H1 (cell line): Measurements from ENCODE around the gene FAM83C. TPM values are rescaled to one million over a fixed set of nuclear protein-coding genes. Genes with fewer than 3 reads are reported as not detected.

Experiments used
- CTCF ChIA-PET: fragments of 300-600 bp; sonication (Branson Sonifier 250); formaldehyde crosslinking; loops from one replicate; lab custom pipeline; 2021; ENCODE audit not compliant: partially characterized antibody; lab: Charles Lee
- POLR2A ChIA-PET: fragments of 300-600 bp; sonication (Branson Sonifier 250); formaldehyde crosslinking; loops from one replicate; lab custom pipeline; 2021; ENCODE audit warnings: inconsistent platforms; ENCODE audit not compliant: partially characterized antibody; lab: Charles Lee
- DNase-seq, 2 experiments: peaks; one replicate each; pipeline versions ENCODE4 v3.0.0 to v3.0.0-alpha.2; 2010 to 2022; ENCODE audit warnings: low spot score in 2 of 2, low read depth in 1 of 2, mixed read lengths in 1 of 2
- FAIRE-seq: peaks from 2 replicates; lab custom pipeline; 2011; peaks lifted over from hg19 to GRCh38; lab: Jason Lieb, UNC
- H2AFZ ChIP-seq: 2 replicates; pipeline ENCODE4 v1.8.1; 2012; ENCODE audit warnings: low read length, inconsistent platforms
- H2AK5ac ChIP-seq: 2 replicates; pipeline ENCODE4 v1.6.1; 2013; ENCODE audit warnings: low read depth, low read length
- H2BK120ac ChIP-seq: replicated peaks from 2 replicates; pipeline ENCODE3; 2013; ENCODE audit warnings: low read depth, low read length, inconsistent platforms
- H2BK12ac ChIP-seq: 2 replicates; pipeline ENCODE4 v1.6.1; 2013; ENCODE audit warnings: low read depth, low read length
- H2BK15ac ChIP-seq: 2 replicates; pipeline ENCODE4 v1.6.1; 2013; ENCODE audit warnings: low read length
- H2BK20ac ChIP-seq: 2 replicates; pipeline ENCODE4 v1.6.1; 2013; ENCODE audit warnings: low read length
- H2BK5ac ChIP-seq: 2 replicates; pipeline ENCODE4 v1.6.1; 2013; ENCODE audit warnings: low read depth, low read length
- H3K14ac ChIP-seq: 2 replicates; pipeline ENCODE4 v1.6.1; 2013; ENCODE audit warnings: inconsistent platforms; ENCODE audit not compliant: insufficient read length
- H3K18ac ChIP-seq: 2 replicates; pipeline ENCODE4 v1.6.1; 2013; ENCODE audit warnings: low read length; ENCODE audit errors: extremely low read depth
- H3K23ac ChIP-seq: 2 replicates; pipeline ENCODE4 v1.6.1; 2013; ENCODE audit warnings: inconsistent platforms; ENCODE audit not compliant: insufficient read length
- H3K23me2 ChIP-seq: 2 replicates; pipeline ENCODE4 v1.6.1; 2013; ENCODE audit warnings: low read depth, low read length
- H3K27ac ChIP-seq: 2 replicates; pipeline ENCODE4 v1.6.1; 2011; ENCODE audit warnings: low read depth, low read length, inconsistent platforms
- H3K27me3 ChIP-seq, 4 experiments: replicated peaks in 1 of 4; 1 replicate in 1 of 4; 2 replicates in 3 of 4; pipeline versions ENCODE4 v1.6.1 to v1.8.1; 2011 to 2013; ENCODE audit warnings: low read length in 3 of 4, mild to moderate bottlenecking in 3 of 4, inconsistent platforms in 2 of 4, mixed read lengths in 2 of 4, moderate library complexity in 1 of 4; ENCODE audit not compliant: control insufficient read depth in 3 of 4, insufficient read depth in 3 of 4; ENCODE audit errors: extremely low read depth in 1 of 4
- H3K36me3 ChIP-seq, 4 experiments: 2 replicates each; pipeline versions ENCODE4 v1.6.1 to v1.8.1; 2011 to 2013; ENCODE audit warnings: mild to moderate bottlenecking in 4 of 4, low read length in 3 of 4, moderate library complexity in 2 of 4, control low read depth in 1 of 4, inconsistent platforms in 1 of 4; ENCODE audit not compliant: insufficient read depth in 4 of 4, control insufficient read depth in 2 of 4
- H3K4ac ChIP-seq: replicated peaks from 2 replicates; pipeline ENCODE3; 2013; ENCODE audit warnings: low read length, low read depth, mixed read lengths, inconsistent platforms; ENCODE audit not compliant: insufficient read length
- H3K4me1 ChIP-seq, 4 experiments: replicated peaks in 1 of 4; 1 replicate in 1 of 4; 2 replicates in 3 of 4; pipeline versions ENCODE4 v1.6.1 to v1.8.1; 2011 to 2013; ENCODE audit warnings: low read length in 3 of 4, inconsistent platforms in 2 of 4, mixed read lengths in 1 of 4; ENCODE audit not compliant: insufficient read depth in 4 of 4, control insufficient read depth in 3 of 4
- H3K4me2 ChIP-seq, 2 experiments: 2 replicates each; pipeline versions ENCODE4 v1.6.1 to v1.8.1; 2011 to 2013; ENCODE audit warnings: low read depth in 2 of 2, low read length in 2 of 2, control low read depth in 1 of 2, inconsistent platforms in 1 of 2, mild to moderate bottlenecking in 1 of 2; ENCODE audit not compliant: insufficient read depth in 1 of 2
- H3K4me3 ChIP-seq, 4 experiments: fragments of 200-600, 300-600 bp in 1 of 4; sonication (generic), shearing (Covaris generic), sonication (Bioruptor Twin) in 1 of 4; 2 replicates each; pipeline versions ENCODE4 v1.5.1 to v1.8.1; 2011 to 2016; ENCODE audit warnings: low read length in 4 of 4, low read depth in 3 of 4, control low read depth in 2 of 4, inconsistent platforms in 2 of 4, mild to moderate bottlenecking in 2 of 4, mixed read lengths in 1 of 4, moderate library complexity in 1 of 4; ENCODE audit not compliant: insufficient read depth in 2 of 4; ENCODE audit errors: extremely low read depth in 1 of 4
- H3K56ac ChIP-seq: replicated peaks from 2 replicates; pipeline ENCODE3; 2013; ENCODE audit warnings: low read depth, mild to moderate bottlenecking, mixed read lengths, low read length, inconsistent platforms; ENCODE audit not compliant: insufficient read length
- H3K79me1 ChIP-seq: 2 replicates; pipeline ENCODE4 v1.6.1; 2013; ENCODE audit warnings: low read depth, low read length, control low read depth
- H3K79me2 ChIP-seq, 2 experiments: 2 replicates each; pipeline versions ENCODE4 v1.6.1 to v1.8.1; 2012 to 2013; ENCODE audit warnings: low read length in 2 of 2, mild to moderate bottlenecking in 2 of 2, inconsistent platforms in 1 of 2; ENCODE audit not compliant: insufficient read depth in 2 of 2, control insufficient read depth in 1 of 2
- H3K9ac ChIP-seq, 4 experiments: replicated peaks in 1 of 4; 1 replicate in 1 of 4; 2 replicates in 3 of 4; pipeline versions ENCODE4 v1.6.1 to v1.8.1; 2011 to 2013; ENCODE audit warnings: low read depth in 3 of 4, low read length in 3 of 4, control low read depth in 2 of 4, mild to moderate bottlenecking in 2 of 4, moderate library complexity in 2 of 4, inconsistent platforms in 1 of 4; ENCODE audit errors: extremely low read depth in 1 of 4
- H3K9me3 ChIP-seq, 2 experiments: 2 replicates each; pipeline versions ENCODE4 v1.6.1 to v1.8.1; 2012 to 2013; ENCODE audit warnings: mild to moderate bottlenecking in 2 of 2, moderate library complexity in 2 of 2, control low read depth in 1 of 2, inconsistent platforms in 1 of 2, low read depth in 1 of 2, low read length in 1 of 2, mixed read lengths in 1 of 2; ENCODE audit not compliant: insufficient read depth in 2 of 2
- H4K20me1 ChIP-seq, 2 experiments: replicated peaks in 1 of 2; 2 replicates each; pipeline versions ENCODE3 to v1.8.1; 2011 to 2013; ENCODE audit warnings: inconsistent platforms in 2 of 2, low read length in 2 of 2, mild to moderate bottlenecking in 1 of 2; ENCODE audit not compliant: insufficient read depth in 2 of 2, control insufficient read depth in 1 of 2
- H4K5ac ChIP-seq: 2 replicates; pipeline ENCODE4 v1.6.1; 2013; ENCODE audit warnings: low read length, low read depth, mixed read lengths, inconsistent platforms; ENCODE audit not compliant: insufficient read length
- H4K8ac ChIP-seq: 2 replicates; pipeline ENCODE4 v1.8.0; 2013; ENCODE audit warnings: mild to moderate bottlenecking, moderate library complexity, low read length, inconsistent platforms; ENCODE audit not compliant: insufficient read depth; ENCODE audit errors: extremely low read depth
- H4K91ac ChIP-seq: replicated peaks from 2 replicates; pipeline ENCODE3; 2013; ENCODE audit warnings: low read length, mixed read lengths, inconsistent platforms; ENCODE audit not compliant: insufficient read length
- ATF3 ChIP-seq: IDR thresholded peaks from 2 replicates; pipeline ENCODE4 v1.6.1; 2011; ENCODE audit warnings: low read depth, mild to moderate bottlenecking, low read length; ENCODE audit not compliant: insufficient read depth
- CEBPB ChIP-seq: IDR thresholded peaks from 2 replicates; pipeline ENCODE4 v1.6.1; 2012; ENCODE audit warnings: low read depth, low read length
- EZH2 ChIP-seq: fragments of 200-600 bp; sonication (generic); IDR thresholded peaks from 2 replicates; pipeline ENCODE4 v1.7.1; 2012; ENCODE audit warnings: low read depth, mild to moderate bottlenecking, moderate library complexity, low read length, inconsistent platforms; ENCODE audit not compliant: severe bottlenecking
- HDAC6 ChIP-seq: IDR thresholded peaks from one replicate; pipeline ENCODE4 v1.7.1; 2012; ENCODE audit warnings: low read depth, mild to moderate bottlenecking, inconsistent platforms, low read length, moderate library complexity
- JUN ChIP-seq: IDR thresholded peaks from 2 replicates; pipeline ENCODE4 v1.6.1; 2011; ENCODE audit warnings: low read depth, mild to moderate bottlenecking, improper control_type of control experiment, low read length
- MAX ChIP-seq: IDR thresholded peaks from 2 replicates; pipeline ENCODE4 v1.6.1; 2012; ENCODE audit warnings: inconsistent platforms
- PHF8 ChIP-seq: fragments of 200-600 bp; sonication (generic); conservative IDR thresholded peaks from 2 replicates; pipeline ENCODE4 v1.7.1; 2012; ENCODE audit warnings: low read depth, mild to moderate bottlenecking, inconsistent platforms, low read length, moderate library complexity
- POLR2A ChIP-seq, 2 experiments: IDR thresholded peaks; 1 replicate in 1 of 2; 2 replicates in 1 of 2; pipeline ENCODE4 v1.6.1; 2011; ENCODE audit warnings: low read depth in 2 of 2, low read length in 2 of 2, mild to moderate bottlenecking in 2 of 2; ENCODE audit errors: control extremely low read depth in 1 of 2
- RBBP5 ChIP-seq: IDR thresholded peaks from 2 replicates; pipeline ENCODE4 v1.7.1; 2012; ENCODE audit warnings: low read depth, mild to moderate bottlenecking, inconsistent platforms, low read length, moderate library complexity, borderline replicate concordance
- RXRA ChIP-seq: IDR thresholded peaks from 2 replicates; pipeline ENCODE4 v1.6.1; 2011; ENCODE audit warnings: low read depth, mild to moderate bottlenecking, low read length, moderate library complexity; ENCODE audit not compliant: insufficient read depth
- SP1 ChIP-seq: IDR thresholded peaks from 2 replicates; pipeline ENCODE4 v1.6.1; 2011; ENCODE audit warnings: low read depth, low read length
- SP2 ChIP-seq: IDR thresholded peaks from 2 replicates; pipeline ENCODE4 v1.6.1; 2012; ENCODE audit warnings: mild to moderate bottlenecking, low read length, inconsistent platforms
- SRF ChIP-seq: IDR thresholded peaks from 2 replicates; pipeline ENCODE4 v1.6.1; 2011; ENCODE audit warnings: mild to moderate bottlenecking, low read depth, low read length, moderate library complexity
- TAF1 ChIP-seq: IDR thresholded peaks from 2 replicates; pipeline ENCODE4 v1.6.1; 2011; ENCODE audit warnings: mild to moderate bottlenecking, low read depth, low read length
- TBP ChIP-seq: IDR thresholded peaks from 2 replicates; pipeline ENCODE4 v1.6.1; 2011; ENCODE audit warnings: low read depth, low read length, improper control_type of control experiment
- WGBS, 2 experiments: shearing (Covaris generic) in 1 of 2; methylation state at CpG; one replicate each; pipeline versions ENCODE4 v1.1.6 to v1.1.7; 2013 to 2015; ENCODE audit warnings: low lambda C conversion rate in 2 of 2, mixed read lengths in 2 of 2, inconsistent platforms in 1 of 2, low coverage in 1 of 2, missing lambda C conversion rate in 1 of 2; ENCODE audit not compliant: insufficient replicate concordance in 2 of 2, insufficient coverage in 1 of 2, insufficient read length in 1 of 2; ENCODE audit errors: extremely low coverage in 1 of 2, missing lambda C conversion rate in 1 of 2; 5-methylcytosine and 5-hydroxymethylcytosine counted together
- polyA plus RNA-seq, 7 experiments: library from polyadenylated mRNA; depleted of rRNA in 3 of 7; stranded (reverse) in 5 of 7; unstranded in 2 of 7; fragments of >200 nt in 5 of 7; fragments of 200-250 nt in 2 of 7; gene quantifications; 1 replicate in 5 of 7; 2 replicates in 1 of 7; 4 replicates in 1 of 7; pipeline versions ENCODE4 v1.2.1 to v1.2.3, GENCODE V29; 2011 to 2013; ENCODE audit warnings: missing spikeins in 2 of 7, mixed read lengths in 2 of 7
- total RNA-seq: library from RNA; stranded (reverse); fragmentation: NEBNext Ultra II Directional; extraction: Animal tissue kit (Norgen Biotek cat#: 25700); gene quantifications from 2 replicates; pipeline ENCODE4 v1.2.1, GENCODE V29; 2021

The FAM83C gene
- total and polyA plus RNA-seq, 2 of the 8 experiments (the other 6 are each of a cell fraction or from before 2014, with no cell fraction given): not detected

- Histone ChIP-seq H3K27me3 (no peaks in the 10 kb centered on the region), H4K91ac (no peak overlapping the region), H4K20me1 (no peaks in the 10 kb centered on the region), H3K4me3 (no peak overlapping the region), H3K4ac (no peak overlapping the region), H3K18ac (no peak overlapping the region), H3K14ac (no peak overlapping the region), H3K79me1 (no peaks in the 10 kb centered on the region), H4K5ac (no peak overlapping the region), H3K9me3 (no peaks in the 10 kb centered on the region), H3K9ac (no peak overlapping the region), H3K79me2 (no peaks in the 10 kb centered on the region), H2BK20ac (no peak overlapping the region), H3K4me1 (no peaks in the 10 kb centered on the region), H3K4me2 (no peak overlapping the region), H2BK120ac (no peak overlapping the region), H2AK5ac (no peak overlapping the region), H3K23ac (no peak overlapping the region), H2BK5ac (no peak overlapping the region), H2BK12ac (no peak overlapping the region), H3K56ac (no peak overlapping the region), H4K8ac (no peak overlapping the region), H2BK15ac (no peak overlapping the region), H3K27ac (no peak overlapping the region), H2AFZ (no peak overlapping the region), H3K23me2 (no peaks in the 10 kb centered on the region), H3K36me3 (peaks cover 0 to 5% (median 2%) of the 10 kb centered on the region in 4 experiments; a peak in 3 of 8 replicates)
- FAIRE-seq (no peak), DNase-seq (no peak)
- 88% methylated on average over 1 of the region's 1 CpG; no CpG with 5 or more reads in 1 of the 2 experiments for WGBS, 2 experiments
- ChIA-PET CTCF (interaction anchor here (1.1 kb wide), 1 partner anchor 10 kb away, joined by 3 read pairs; no protein-coding TSS in a partner anchor), POLR2A (interaction anchor here (0.7 kb wide), 1 partner anchor 19 kb away, joined by 3 read pairs; no protein-coding TSS in a partner anchor)
- no peak for TF ChIP-seq TAF1
- no peak for TF ChIP-seq CEBPB
- TF ChIP-seq ATF3: no peak
- TF ChIP-seq HDAC6: no peak
- no peak for TF ChIP-seq JUN
- no peak for TF ChIP-seq RBBP5
- no peak for TF ChIP-seq RXRA
- no peak for TF ChIP-seq PHF8
- TF ChIP-seq EZH2: no peak
- TF ChIP-seq MAX: no peak
- no peak for TF ChIP-seq TBP
- no peak for TF ChIP-seq SP1
- no peak for TF ChIP-seq POLR2A (IDR thresholded peaks at IDR 0.05; ENCODE audit: control extremely low read depth in 1 of 2, low read depth in 2 of 2, low read length in 2 of 2)
- no peak for TF ChIP-seq SP2
- no peak for TF ChIP-seq SRF
Observed at GRCh38 chr20:35339636-35340035, 47.4 kb upstream of the FAM83C start.
